Breast epithelium (tissue), 3 donors: Measurements from ENCODE around the gene TRIP12.
"Not testable (repeated sequence)": the region's sequence is repeated elsewhere in the genome, so short reads cannot be mapped to it uniquely, and the experiment has no call there.

Experiments
- POLR2AphosphoS5 ChIP-seq, 3 donors: sonication (generic); formaldehyde crosslinking; IDR thresholded peaks; one replicate each; pipeline ENCODE4 v1.6.1; 2017; ENCODE audit warnings: antibody characterized with exemption in 3 of 3
- TF ChIP-seq, protein P1 (sequence below), 3 donors: fragments of 450-650 bp; IDR thresholded peaks; one replicate each; pipeline ENCODE4 v1.5.1; 2016 to 2017; ENCODE audit warnings: antibody characterized with exemption in 3 of 3, mild to moderate bottlenecking in 3 of 3, moderate library complexity in 3 of 3

DNA sequence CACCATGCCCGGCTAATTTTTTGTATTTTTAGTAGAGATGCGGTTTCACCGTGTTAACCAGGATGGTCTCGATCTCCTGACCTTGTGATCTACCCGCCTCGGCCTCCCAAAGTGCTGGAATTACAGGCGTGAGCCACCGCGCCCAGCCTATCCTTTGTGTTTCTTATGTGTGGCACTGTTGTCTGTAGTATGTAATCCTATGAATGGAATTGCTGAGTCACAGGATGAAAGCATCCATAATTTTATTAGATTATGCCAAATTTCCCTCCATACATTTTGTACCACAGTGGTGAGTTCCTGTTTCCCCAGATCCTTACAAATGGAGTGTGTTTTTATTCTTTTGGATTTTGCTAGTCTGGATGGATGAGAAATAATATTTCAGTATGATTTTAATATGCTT lies 41.8 kb upstream of the TRIP12 start:
- TF ChIP-seq, protein P1, sequence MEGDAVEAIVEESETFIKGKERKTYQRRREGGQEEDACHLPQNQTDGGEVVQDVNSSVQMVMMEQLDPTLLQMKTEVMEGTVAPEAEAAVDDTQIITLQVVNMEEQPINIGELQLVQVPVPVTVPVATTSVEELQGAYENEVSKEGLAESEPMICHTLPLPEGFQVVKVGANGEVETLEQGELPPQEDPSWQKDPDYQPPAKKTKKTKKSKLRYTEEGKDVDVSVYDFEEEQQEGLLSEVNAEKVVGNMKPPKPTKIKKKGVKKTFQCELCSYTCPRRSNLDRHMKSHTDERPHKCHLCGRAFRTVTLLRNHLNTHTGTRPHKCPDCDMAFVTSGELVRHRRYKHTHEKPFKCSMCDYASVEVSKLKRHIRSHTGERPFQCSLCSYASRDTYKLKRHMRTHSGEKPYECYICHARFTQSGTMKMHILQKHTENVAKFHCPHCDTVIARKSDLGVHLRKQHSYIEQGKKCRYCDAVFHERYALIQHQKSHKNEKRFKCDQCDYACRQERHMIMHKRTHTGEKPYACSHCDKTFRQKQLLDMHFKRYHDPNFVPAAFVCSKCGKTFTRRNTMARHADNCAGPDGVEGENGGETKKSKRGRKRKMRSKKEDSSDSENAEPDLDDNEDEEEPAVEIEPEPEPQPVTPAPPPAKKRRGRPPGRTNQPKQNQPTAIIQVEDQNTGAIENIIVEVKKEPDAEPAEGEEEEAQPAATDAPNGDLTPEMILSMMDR (IDR thresholded peaks at IDR 0.05): not testable (repeated sequence)
- not testable (repeated sequence) for TF ChIP-seq POLR2AphosphoS5 (IDR thresholded peaks at IDR 0.05)
